GM23338 (cell line): ENCODE data around the gene NXPH2.

Experiments
- CREB1 ChIP-seq: fragments of 250-450 bp; sonication (Bioruptor Pico); IDR thresholded peaks from 2 replicates; pipeline ENCODE4 v1.5.0; 2020; ENCODE audit warnings: low read depth, mild to moderate bottlenecking, moderate library complexity
- CTCF ChIP-seq, 2 experiments: fragments of 200-600 bp in 1 of 2; sonication (generic) in 1 of 2; conservative IDR thresholded peaks; 2 replicates each; pipeline versions ENCODE4 v1.5.1 to v1.6.1; 2016 to 2017; ENCODE audit warnings: antibody characterized with exemption in 2 of 2, low read depth in 2 of 2, mild to moderate bottlenecking in 2 of 2, moderate library complexity in 1 of 2
- EZH2 ChIP-seq: fragments of 200-600 bp; sonication (generic); IDR thresholded peaks from one replicate; pipeline ENCODE4 v1.8.0; 2017; ENCODE audit warnings: antibody characterized with exemption, mild to moderate bottlenecking, low read depth; ENCODE audit not compliant: unreplicated experiment
- EZH2phosphoT487 ChIP-seq: fragments of 200-600 bp; sonication (generic); IDR thresholded peaks from one replicate; pipeline ENCODE4 v1.8.1; 2018; ENCODE audit warnings: antibody characterized with exemption; ENCODE audit not compliant: unreplicated experiment
- JUNB ChIP-seq: IDR thresholded peaks from one replicate; pipeline ENCODE4 v1.6.1; 2016; ENCODE audit warnings: antibody characterized with exemption; ENCODE audit not compliant: unreplicated experiment
- NANOG ChIP-seq: IDR thresholded peaks from 2 replicates; pipeline ENCODE4 v1.6.1; 2016; ENCODE audit warnings: antibody characterized with exemption, borderline replicate concordance
- POLR2AphosphoS5 ChIP-seq: IDR thresholded peaks from 2 replicates; pipeline ENCODE4 v1.6.1; 2016; ENCODE audit warnings: antibody characterized with exemption, low read depth
- STAT1 ChIP-seq: IDR thresholded peaks from one replicate; pipeline ENCODE4 v1.6.1; 2016; ENCODE audit warnings: antibody characterized with exemption; ENCODE audit not compliant: unreplicated experiment
- ZNF114 ChIP-seq: fragments of 250-450 bp; sonication (Bioruptor Pico); IDR thresholded peaks from 2 replicates; pipeline ENCODE4 v1.5.0; 2020; ENCODE audit warnings: mild to moderate bottlenecking, moderate library complexity
- ZNF331 ChIP-seq: fragments of 250-450 bp; sonication (Bioruptor Pico); IDR thresholded peaks from 2 replicates; pipeline ENCODE4 v1.5.0; 2020; ENCODE audit warnings: low read depth, mild to moderate bottlenecking, moderate library complexity
- ZNF462 ChIP-seq: fragments of 250-450 bp; sonication (Bioruptor Pico); IDR thresholded peaks from 2 replicates; pipeline ENCODE4 v1.5.0; 2020; ENCODE audit warnings: mild to moderate bottlenecking, moderate library complexity
- TF ChIP-seq, protein P1 (sequence below): IDR thresholded peaks from one replicate; pipeline ENCODE4 v1.6.1; 2018; ENCODE audit warnings: antibody characterized with exemption; ENCODE audit not compliant: unreplicated experiment
- TF ChIP-seq, protein P2 (sequence below): IDR thresholded peaks from 2 replicates; pipeline ENCODE4 v1.6.1; 2016; ENCODE audit warnings: antibody characterized with exemption

GRCh38 chr2:138649571-138649970 is 130.6 kb downstream of the NXPH2 start:
- no peak for TF ChIP-seq CTCF (conservative IDR thresholded peaks at IDR 0.05; ENCODE audit: low read depth in 2 of 2)
- no peak for TF ChIP-seq POLR2AphosphoS5
- TF ChIP-seq EZH2phosphoT487: no peak
- TF ChIP-seq JUNB: no peak
- no peak for TF ChIP-seq EZH2
- TF ChIP-seq ZNF462 (CRISPR knock-in tag): no peak
- TF ChIP-seq, protein P1, sequence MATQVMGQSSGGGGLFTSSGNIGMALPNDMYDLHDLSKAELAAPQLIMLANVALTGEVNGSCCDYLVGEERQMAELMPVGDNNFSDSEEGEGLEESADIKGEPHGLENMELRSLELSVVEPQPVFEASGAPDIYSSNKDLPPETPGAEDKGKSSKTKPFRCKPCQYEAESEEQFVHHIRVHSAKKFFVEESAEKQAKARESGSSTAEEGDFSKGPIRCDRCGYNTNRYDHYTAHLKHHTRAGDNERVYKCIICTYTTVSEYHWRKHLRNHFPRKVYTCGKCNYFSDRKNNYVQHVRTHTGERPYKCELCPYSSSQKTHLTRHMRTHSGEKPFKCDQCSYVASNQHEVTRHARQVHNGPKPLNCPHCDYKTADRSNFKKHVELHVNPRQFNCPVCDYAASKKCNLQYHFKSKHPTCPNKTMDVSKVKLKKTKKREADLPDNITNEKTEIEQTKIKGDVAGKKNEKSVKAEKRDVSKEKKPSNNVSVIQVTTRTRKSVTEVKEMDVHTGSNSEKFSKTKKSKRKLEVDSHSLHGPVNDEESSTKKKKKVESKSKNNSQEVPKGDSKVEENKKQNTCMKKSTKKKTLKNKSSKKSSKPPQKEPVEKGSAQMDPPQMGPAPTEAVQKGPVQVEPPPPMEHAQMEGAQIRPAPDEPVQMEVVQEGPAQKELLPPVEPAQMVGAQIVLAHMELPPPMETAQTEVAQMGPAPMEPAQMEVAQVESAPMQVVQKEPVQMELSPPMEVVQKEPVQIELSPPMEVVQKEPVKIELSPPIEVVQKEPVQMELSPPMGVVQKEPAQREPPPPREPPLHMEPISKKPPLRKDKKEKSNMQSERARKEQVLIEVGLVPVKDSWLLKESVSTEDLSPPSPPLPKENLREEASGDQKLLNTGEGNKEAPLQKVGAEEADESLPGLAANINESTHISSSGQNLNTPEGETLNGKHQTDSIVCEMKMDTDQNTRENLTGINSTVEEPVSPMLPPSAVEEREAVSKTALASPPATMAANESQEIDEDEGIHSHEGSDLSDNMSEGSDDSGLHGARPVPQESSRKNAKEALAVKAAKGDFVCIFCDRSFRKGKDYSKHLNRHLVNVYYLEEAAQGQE: no peak
- TF ChIP-seq ZNF331 (CRISPR knock-in tag): no peak
- TF ChIP-seq CREB1: no peak
- TF ChIP-seq, protein P2, sequence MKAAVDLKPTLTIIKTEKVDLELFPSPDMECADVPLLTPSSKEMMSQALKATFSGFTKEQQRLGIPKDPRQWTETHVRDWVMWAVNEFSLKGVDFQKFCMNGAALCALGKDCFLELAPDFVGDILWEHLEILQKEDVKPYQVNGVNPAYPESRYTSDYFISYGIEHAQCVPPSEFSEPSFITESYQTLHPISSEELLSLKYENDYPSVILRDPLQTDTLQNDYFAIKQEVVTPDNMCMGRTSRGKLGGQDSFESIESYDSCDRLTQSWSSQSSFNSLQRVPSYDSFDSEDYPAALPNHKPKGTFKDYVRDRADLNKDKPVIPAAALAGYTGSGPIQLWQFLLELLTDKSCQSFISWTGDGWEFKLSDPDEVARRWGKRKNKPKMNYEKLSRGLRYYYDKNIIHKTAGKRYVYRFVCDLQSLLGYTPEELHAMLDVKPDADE: no peak
- no peak for TF ChIP-seq ZNF114
- TF ChIP-seq STAT1: no peak
- TF ChIP-seq NANOG: no peak
